Neural cell (in vitro differentiated cells): ENCODE results near the gene CCDC127. TPM values are rescaled to one million over a fixed set of nuclear protein-coding genes. Genes with fewer than 3 reads are reported as not detected.

Source experiments
- H2AFZ ChIP-seq: fragments of 200-600, 300-800 bp; sonication (generic), shearing (Covaris generic); 2 replicates; pipeline ENCODE4 v1.6.0; 2014; ENCODE audit warnings: low read depth, mild to moderate bottlenecking, antibody characterized with exemption, low read length, moderate library complexity
- H3F3A ChIP-seq: fragments of 200-600 bp; shearing (Covaris generic); 2 replicates; pipeline ENCODE4 v1.6.1; 2016; ENCODE audit warnings: mild to moderate bottlenecking, moderate library complexity, mixed read lengths, antibody characterized with exemption, low read length; ENCODE audit not compliant: insufficient read depth, poor library complexity, severe bottlenecking
- H3K27ac ChIP-seq: fragments of 200-600, 300-800 bp; sonication (generic), shearing (Covaris generic); 2 replicates; pipeline ENCODE4 v1.5.1; 2014; ENCODE audit warnings: mild to moderate bottlenecking, low read length, moderate library complexity
- H3K27me3 ChIP-seq: fragments of 300-800, 200-600 bp; sonication (generic), shearing (Covaris generic); 2 replicates; pipeline ENCODE4 v1.6.0; 2014; ENCODE audit warnings: mild to moderate bottlenecking, low read depth, low read length, moderate library complexity; ENCODE audit not compliant: insufficient read depth
- H3K36me3 ChIP-seq: fragments of 300-800, 200-600 bp; sonication (generic), shearing (Covaris generic); 2 replicates; pipeline ENCODE4 v1.5.1; 2014; ENCODE audit warnings: mild to moderate bottlenecking, antibody characterized with exemption, low read length, moderate library complexity; ENCODE audit not compliant: insufficient read depth
- H3K4me2 ChIP-seq: fragments of 300-800, 200-600 bp; sonication (generic), shearing (Covaris generic); 2 replicates; pipeline ENCODE4 v1.6.0; 2014; ENCODE audit warnings: mild to moderate bottlenecking, low read length
- H3K4me3 ChIP-seq: fragments of 300-800, 200-600 bp; sonication (generic), shearing (Covaris generic); 2 replicates; pipeline ENCODE4 v1.5.1; 2014; ENCODE audit warnings: mild to moderate bottlenecking, low read length, moderate library complexity
- H3K79me2 ChIP-seq: fragments of 200-600 bp; shearing (Covaris generic); replicated peaks from 2 replicates; pipeline ENCODE4 v1.6.0; 2014; ENCODE audit warnings: mild to moderate bottlenecking, low read length, moderate library complexity; ENCODE audit not compliant: insufficient read depth
- H3K9ac ChIP-seq: fragments of 300-800, 200-600 bp; sonication (generic), shearing (Covaris generic); 2 replicates; pipeline ENCODE4 v1.6.1; 2016; ENCODE audit warnings: mild to moderate bottlenecking, low read length, mixed read lengths
- H3K9me2 ChIP-seq: fragments of 200-600 bp; shearing (Covaris generic); 2 replicates; pipeline ENCODE4 v1.6.1; 2016; ENCODE audit warnings: mild to moderate bottlenecking, low read length, mixed read lengths; ENCODE audit not compliant: insufficient read depth
- H3K9me3 ChIP-seq: fragments of 200-600, 300-800 bp; sonication (generic), shearing (Covaris generic); 2 replicates; pipeline ENCODE4 v1.6.1; 2016; ENCODE audit warnings: mild to moderate bottlenecking, mixed run types, low read length, moderate library complexity, mixed read lengths
- H4K20me1 ChIP-seq: fragments of 200-600 bp; shearing (Covaris generic); 2 replicates; pipeline ENCODE4 v1.6.1; 2016; ENCODE audit warnings: mild to moderate bottlenecking, mixed run types; ENCODE audit not compliant: insufficient read depth
- CTCF ChIP-seq: fragments of 450-650 bp; IDR thresholded peaks from 2 replicates; pipeline ENCODE4 v1.5.1; 2014; ENCODE audit warnings: antibody characterized with exemption, mild to moderate bottlenecking, moderate library complexity; ENCODE audit not compliant: poor library complexity, severe bottlenecking
- EP300 ChIP-seq: fragments of 450-650 bp; conservative IDR thresholded peaks from 2 replicates; pipeline ENCODE4 v1.6.1; 2014; ENCODE audit warnings: antibody characterized with exemption, mild to moderate bottlenecking, moderate library complexity; ENCODE audit not compliant: poor library complexity, severe bottlenecking
- EZH2 ChIP-seq: fragments of 200-600, 300-800 bp; shearing (Covaris generic), sonication (generic); IDR thresholded peaks from 2 replicates; pipeline ENCODE4 v1.6.1; 2014; ENCODE audit warnings: antibody characterized with exemption, low read length, borderline replicate concordance, mild to moderate bottlenecking; ENCODE audit not compliant: insufficient read depth, poor library complexity, severe bottlenecking
- MXI1 ChIP-seq: fragments of 450-650 bp; conservative IDR thresholded peaks from 2 replicates; pipeline ENCODE4 v1.6.1; 2014; ENCODE audit warnings: antibody characterized with exemption, mild to moderate bottlenecking; ENCODE audit not compliant: poor library complexity, severe bottlenecking
- POLR2AphosphoS5 ChIP-seq: IDR thresholded peaks from 2 replicates; pipeline ENCODE4 v1.6.1; 2012
- RAD21 ChIP-seq: fragments of 450-650 bp; conservative IDR thresholded peaks from 2 replicates; pipeline ENCODE4 v1.6.1; 2014; ENCODE audit warnings: antibody characterized with exemption, mild to moderate bottlenecking, moderate library complexity
- REST ChIP-seq: IDR thresholded peaks from 2 replicates; pipeline ENCODE4 v1.6.1; 2012; ENCODE audit warnings: borderline replicate concordance
- SMC3 ChIP-seq: fragments of 450-650 bp; conservative IDR thresholded peaks from 2 replicates; pipeline ENCODE4 v1.6.1; 2014; ENCODE audit warnings: antibody characterized with exemption, mild to moderate bottlenecking, moderate library complexity; ENCODE audit not compliant: poor library complexity
- TAF1 ChIP-seq: IDR thresholded peaks from 2 replicates; pipeline ENCODE4 v1.6.1; 2012; ENCODE audit warnings: low read depth
- polyA plus RNA-seq: library from polyadenylated mRNA; depleted of rRNA; stranded (reverse); fragments of >200 nt; gene quantifications from 2 replicates; pipeline ENCODE4 v1.2.3, GENCODE V29; 2014

Gene CCDC127
- polyA plus RNA-seq, 1 donor from 2014 or later, result 5.4 TPM

DNA sequence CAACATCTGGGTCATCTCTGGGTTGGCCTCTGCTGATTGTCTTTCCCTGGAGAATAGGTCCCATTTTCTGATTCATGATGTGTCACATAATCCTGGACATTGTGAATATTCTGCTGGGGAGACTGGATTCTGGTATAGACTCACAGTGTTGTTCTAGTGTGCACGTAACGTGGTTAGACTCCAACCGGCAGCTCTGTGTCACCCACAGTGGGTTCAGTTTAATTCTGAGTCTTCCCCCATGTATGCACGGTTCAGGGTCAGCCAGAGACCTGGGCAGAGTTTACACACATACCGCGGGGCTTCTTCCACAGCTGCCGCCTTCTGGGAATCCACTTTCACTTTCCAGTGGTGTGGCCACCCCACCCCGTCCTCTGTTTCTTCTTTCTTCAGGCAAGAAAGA, 64.7 kb downstream of the CCDC127 start:
- H2AFZ ChIP-seq, result no peak overlapping the region
- no peak overlapping the region for H3K9ac ChIP-seq
- H3K79me2 ChIP-seq, result no peaks in the 10 kb centered on the region
- TF ChIP-seq CTCF, result no peak
- no peak for TF ChIP-seq MXI1
- no peak for TF ChIP-seq REST
- TF ChIP-seq POLR2AphosphoS5, result no peak
- no peak for TF ChIP-seq TAF1
- TF ChIP-seq EP300, result no peak
- no peak for TF ChIP-seq RAD21
- TF ChIP-seq SMC3, result no peak
- TF ChIP-seq EZH2, result no peak
- H3K9me2 ChIP-seq, result no peaks in the 10 kb centered on the region
- no peaks in the 10 kb centered on the region for H3K9me3 ChIP-seq
- no peak overlapping the region for H3K4me2 ChIP-seq
- H3K4me3 ChIP-seq, result no peak overlapping the region
- H3K36me3 ChIP-seq, result no peaks in the 10 kb centered on the region
- H4K20me1 ChIP-seq, result no peaks in the 10 kb centered on the region
- no peak overlapping the region for H3K27ac ChIP-seq
- H3F3A ChIP-seq, result no peaks in the 10 kb centered on the region
- no peaks in the 10 kb centered on the region for H3K27me3 ChIP-seq

DNA sequence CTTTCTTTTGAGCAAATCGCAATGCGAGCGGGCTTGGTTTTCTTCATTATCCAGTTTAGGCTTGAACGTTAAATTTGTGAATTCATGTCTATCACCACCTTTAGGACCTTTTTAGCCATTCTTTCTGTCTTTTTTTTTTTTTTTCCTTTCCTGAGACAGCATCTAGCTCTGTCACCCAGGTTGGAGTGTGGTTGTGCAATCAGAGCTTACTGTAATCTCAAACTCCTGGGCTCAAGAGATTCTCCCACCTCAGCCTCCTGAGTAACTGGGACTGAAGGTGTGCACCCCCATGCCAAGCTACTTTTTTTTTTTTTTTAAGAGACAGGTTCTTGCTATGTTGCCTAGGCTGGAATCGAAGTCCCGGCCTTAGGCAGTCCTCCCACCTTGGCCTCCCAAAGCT, 65.9 kb downstream of the CCDC127 start:
- Histone ChIP-seq H3K4me2 (no peak overlapping the region), H3K27me3 (no peaks in the 10 kb centered on the region), H3F3A (no peaks in the 10 kb centered on the region), H3K79me2 (no peaks in the 10 kb centered on the region), H4K20me1 (no peaks in the 10 kb centered on the region), H3K9me3 (peaks cover 5% of the 10 kb centered on the region), H3K27ac (no peak overlapping the region), H3K9ac (no peak overlapping the region), H2AFZ (no peak overlapping the region), H3K9me2 (no peaks in the 10 kb centered on the region), H3K4me3 (no peak overlapping the region), H3K36me3 (no peaks in the 10 kb centered on the region)
- TF ChIP-seq TAF1, result no peak

DNA sequence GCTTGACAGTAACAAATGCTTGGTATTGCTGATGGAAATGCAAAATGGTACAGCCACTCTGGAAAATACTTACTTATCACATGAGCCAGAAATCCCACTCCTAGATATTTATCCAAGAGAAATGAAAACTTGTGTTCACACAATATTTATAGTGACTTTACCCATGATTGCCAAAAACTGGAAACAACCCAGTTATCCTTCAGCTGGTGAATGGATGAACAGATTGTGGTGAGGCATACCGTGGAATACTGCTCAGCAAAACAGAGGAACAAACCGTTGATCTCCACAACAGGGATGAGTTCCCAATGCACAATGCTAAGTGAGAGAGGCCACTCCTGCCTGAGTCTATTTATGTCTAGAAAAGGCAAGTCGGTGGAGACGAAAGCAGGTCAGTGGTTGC, 67.2 kb downstream of the CCDC127 start:
- TF ChIP-seq REST, result no peak
- no peak for TF ChIP-seq POLR2AphosphoS5
- no peak for TF ChIP-seq EZH2
- no peak for TF ChIP-seq RAD21
- TF ChIP-seq EP300, result no peak
- no peak for TF ChIP-seq CTCF
- no peak for TF ChIP-seq SMC3
- TF ChIP-seq TAF1, result no peak
- no peak for TF ChIP-seq MXI1
- Histone ChIP-seq H3K4me2 (no peak overlapping the region), H3K27me3 (no peaks in the 10 kb centered on the region), H3F3A (no peaks in the 10 kb centered on the region), H3K79me2 (no peaks in the 10 kb centered on the region), H3K9me2 (no peaks in the 10 kb centered on the region), H3K36me3 (no peaks in the 10 kb centered on the region), H2AFZ (no peak overlapping the region), H4K20me1 (no peaks in the 10 kb centered on the region), H3K27ac (no peak overlapping the region), H3K9me3 (peaks cover 8% of the 10 kb centered on the region), H3K4me3 (no peak overlapping the region), H3K9ac (no peak overlapping the region)
